Measurements from ENCODE around the gene RAB11FIP5.
A peak's percentile ranks its signal among the peaks of the same experiment; 100 is the strongest.

Gene RAB11FIP5

DNA sequence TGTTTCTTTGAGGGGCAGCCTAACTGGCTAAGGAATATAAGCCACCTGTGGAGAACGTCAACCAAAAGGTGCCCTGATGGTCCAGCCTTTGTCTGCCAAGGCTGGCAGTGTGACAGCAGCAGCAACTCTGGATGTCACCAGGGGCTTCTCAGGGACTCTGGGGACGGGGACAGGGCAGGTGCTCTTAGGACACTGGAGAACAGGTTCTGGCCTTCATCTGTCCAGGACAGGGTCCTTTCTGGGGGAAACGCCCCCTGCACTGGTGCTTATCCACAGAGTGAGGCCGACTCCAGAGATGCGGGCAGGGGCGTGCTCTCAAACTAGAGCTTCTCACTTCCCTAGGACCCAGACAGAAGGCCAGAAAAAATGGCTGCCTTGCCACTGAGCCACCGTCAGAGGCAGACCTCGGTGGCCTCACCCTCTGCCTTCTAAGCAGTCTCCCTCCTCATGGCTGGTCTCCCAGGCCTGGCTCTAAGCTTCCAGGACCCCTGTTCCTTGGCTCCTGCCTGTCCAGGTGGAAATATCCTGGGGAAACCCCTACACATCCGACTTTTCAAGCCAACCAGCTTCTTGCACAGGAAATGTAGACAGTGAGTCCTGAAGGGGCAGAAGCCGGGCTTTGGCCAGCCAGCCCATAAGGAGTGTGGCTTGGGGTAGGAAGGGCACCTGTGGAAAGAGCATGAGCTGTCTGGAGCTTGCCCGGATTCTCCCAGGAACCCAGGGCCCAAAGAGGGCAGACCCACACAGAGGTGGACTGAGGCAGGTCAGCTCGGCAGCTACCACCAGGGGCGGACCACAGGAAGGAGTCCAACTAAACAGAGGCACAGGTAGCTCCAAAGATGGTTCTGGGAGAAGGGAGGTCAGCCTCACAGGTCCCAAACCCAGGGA lies 30.0 kb downstream of the RAB11FIP5 start:
- no peak for DNase-seq

DNA sequence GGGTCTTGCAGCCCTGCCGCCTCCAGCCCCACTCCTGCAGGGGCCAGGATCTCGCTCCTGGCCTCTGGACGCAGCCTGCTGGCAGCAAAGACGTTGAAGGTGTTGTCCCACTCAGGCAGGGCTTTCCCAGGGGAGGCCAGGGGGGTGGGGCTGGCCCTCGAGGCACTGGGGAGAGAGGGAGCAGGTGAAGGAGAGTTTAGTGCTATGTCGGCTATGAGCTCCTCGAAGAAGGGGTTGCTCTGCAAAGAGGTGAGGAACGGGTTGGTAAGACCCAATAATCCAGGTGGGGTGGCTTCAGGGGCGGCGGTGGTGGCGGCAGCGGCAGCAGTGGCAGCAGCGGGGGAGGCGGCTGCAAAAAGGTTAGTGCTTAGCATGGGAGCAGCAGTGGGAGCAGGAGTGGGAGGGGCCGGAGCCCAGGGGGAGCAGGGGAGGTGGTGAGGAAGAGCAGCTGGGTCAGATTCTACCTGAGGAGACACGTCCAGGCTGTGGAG lies 31.5 kb downstream of the RAB11FIP5 start:
- DNase-seq = no peak

GRCh38 chr2:73080321-73081131 lies 32.2 kb downstream of the RAB11FIP5 start:
- no peak for DNase-seq

- DNase-seq = no peak
Measured at GRCh38 chr2:73079636-73080035, 33.1 kb downstream of the RAB11FIP5 start.

DNA sequence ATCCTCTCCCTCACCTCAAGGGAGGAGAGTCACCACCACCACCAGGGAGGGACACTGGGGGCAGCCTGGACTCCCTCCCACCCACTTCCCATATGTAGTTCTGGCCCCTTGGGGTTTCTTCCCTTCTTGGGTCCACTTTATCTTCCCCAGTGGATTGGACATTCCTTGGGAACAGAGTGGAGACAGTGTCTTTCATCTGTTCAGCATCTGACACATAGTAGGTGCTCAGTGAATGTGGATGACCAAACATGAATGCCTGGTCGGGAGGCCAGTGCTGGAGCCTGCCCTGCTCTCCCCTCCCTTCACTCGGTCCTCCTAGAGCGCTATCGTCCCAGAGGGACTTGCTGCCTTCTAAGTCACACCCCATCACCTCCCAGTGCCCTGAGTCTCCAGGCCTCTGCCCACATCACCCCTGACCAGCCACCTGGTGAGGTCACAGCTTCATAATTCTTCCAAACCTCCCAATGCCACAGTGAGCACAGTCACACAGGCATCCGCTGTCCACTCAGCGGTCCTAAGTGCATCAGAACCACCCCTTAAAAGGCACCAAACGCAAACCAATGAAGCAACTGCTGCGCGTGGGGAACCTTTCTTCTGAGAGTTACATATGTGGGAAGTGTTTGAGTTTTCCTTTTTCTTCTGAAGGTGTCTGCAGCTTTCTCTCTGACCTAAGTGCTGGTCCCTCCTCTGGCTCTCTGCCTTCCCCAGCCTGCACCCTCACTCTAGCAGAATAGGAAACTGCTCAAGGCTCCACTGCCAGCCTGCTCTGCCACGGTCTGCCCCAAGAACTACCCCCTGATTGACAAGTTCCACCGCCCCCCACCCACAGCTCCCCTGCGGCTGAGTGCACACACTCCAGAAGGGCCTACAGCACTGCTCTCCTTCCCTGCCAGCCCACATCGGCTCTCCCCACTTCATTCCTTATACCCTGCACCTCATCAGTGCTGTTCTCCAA lies 34.0 kb downstream of the RAB11FIP5 start:
- DNase-seq = no peak

GRCh38 chr2:73077424-73077795 lies 35.3 kb downstream of the RAB11FIP5 start:
- DNase-seq = no peak

DNA sequence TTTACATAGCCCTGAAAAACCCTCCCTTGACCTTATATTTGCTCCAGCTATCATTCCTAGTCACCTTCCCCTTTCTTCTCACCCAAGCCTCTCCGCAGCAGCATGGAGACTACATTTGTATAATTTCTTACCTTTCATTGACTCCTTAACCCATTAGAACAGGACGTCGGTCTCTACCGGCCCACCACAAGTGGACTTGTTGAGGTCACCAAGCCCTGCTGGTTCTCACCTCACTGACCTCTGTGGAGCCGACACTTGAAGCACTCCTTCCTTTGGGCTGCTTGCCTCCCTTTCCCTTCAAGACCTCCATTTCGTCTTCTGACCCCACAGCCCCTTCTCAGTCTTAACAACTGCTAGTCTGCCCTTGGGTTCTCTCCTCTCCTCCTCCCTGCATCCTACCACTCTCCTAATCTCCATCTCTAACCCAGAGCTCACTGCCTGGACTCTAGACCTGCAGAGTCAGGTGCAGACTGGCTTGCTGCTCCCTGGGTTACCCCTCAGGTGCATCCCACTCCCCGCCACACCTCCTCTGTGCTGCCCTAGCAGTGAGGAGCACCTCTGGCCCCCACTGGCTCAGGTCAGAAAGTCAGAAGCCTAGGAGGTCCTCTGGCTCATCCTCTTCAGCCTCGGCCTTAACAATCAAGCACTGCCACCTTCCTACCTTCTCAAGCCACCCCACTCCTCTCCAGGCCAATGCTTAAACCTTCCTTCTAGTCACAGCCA lies 35.9 kb downstream of the RAB11FIP5 start:
- no peak for DNase-seq

GRCh38 chr2:73075477-73076373 lies 37.0 kb downstream of the RAB11FIP5 start:
- no peak for DNase-seq

DNA sequence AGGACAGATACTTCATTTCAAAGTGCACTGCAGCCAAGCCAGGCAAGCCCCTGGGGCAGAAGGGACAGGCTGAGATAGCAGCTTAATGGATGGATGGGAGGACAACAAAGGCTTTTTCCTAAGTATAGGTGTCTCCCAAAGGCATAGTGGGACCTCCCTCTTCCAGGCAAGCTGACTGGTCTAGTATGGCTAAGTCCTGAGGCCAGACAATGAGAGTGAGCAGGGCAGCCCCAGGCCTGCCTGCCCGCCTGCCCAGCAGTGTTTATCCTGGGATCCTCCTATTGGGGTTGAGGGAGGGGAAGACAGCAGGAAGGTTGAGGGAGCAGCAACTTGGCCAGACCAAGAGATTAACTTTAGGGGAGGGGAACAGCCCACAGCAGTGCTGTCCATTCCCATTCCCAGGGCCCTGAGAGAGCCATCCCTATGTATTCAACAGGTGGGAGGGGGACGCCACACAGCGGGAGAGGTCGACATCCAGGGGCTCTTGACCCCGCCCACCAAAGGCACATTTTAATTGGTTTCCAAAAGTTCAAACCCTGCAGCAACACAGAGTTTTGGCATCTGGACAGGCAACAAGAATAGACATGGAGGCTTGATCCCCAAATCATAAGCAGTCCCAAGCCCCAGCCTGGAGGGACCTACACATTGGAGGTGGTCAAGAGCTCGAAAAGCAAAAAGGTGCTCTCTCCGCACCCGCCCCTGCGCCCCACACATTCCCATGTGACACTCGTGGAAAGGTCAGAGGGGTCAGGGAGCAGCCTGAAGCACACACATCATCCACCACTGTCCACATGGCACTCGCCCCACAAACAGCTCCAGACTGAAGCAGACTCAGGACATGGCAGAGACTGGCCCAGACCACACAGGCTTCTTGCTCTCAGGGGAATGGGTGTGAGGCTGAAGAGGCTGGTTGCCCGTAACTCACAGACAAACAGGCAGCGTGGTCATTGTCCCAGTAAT lies 38.4 kb downstream of the RAB11FIP5 start:
- no peak for DNase-seq

GRCh38 chr2:73072416-73072815 lies 40.3 kb downstream of the RAB11FIP5 start:
- DNase-seq = no peak

- DNase-seq = no peak
Measured at GRCh38 chr2:73072129-73072395, 40.7 kb downstream of the RAB11FIP5 start.

DNA sequence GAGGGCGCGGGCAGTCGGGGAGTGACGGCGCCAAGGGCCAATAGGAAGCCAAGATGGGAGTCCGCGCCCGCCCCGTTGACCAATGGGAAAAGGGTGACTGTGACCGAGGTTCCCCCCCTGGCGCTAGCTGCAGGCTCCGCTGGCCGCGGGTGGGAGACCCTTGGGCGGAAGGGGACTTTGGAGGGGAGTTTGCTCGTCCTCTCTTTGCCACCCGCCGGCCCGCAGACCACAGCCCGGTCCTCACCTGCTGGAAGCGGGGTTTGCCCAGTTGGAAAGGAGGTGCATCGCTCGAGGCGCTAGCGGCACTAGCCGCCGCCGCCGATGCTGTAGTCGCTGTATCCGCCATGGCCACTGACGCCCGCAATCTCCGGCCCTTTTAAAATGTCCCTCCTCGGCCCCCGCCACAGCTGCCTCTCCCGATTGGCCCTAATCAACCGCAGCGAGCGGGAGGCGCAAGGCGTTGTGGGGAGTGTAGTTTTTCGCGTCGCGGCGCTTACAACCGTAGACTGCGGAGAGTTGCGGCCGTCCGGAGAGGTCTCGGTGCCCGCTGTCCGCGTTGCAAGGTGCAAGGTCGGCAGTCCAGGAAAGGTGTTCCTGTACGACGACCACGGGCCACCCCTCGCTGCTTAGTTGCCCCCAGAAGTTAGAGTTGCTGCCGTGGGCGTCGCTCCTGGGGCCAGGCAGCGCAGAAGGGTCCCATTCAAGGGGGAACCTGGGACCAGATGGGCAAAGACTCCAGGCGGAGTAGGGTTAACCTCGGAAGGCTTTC lies 41.2 kb downstream of the RAB11FIP5 start, which contains the start of gene SFXN5:
TSS of gene SFXN5 (minus strand) at position 353 of the 769 bp plus-strand sequence. CDS start at position 346, 7 bp downstream.
- peak; percentile 95 for DNase-seq

DNA sequence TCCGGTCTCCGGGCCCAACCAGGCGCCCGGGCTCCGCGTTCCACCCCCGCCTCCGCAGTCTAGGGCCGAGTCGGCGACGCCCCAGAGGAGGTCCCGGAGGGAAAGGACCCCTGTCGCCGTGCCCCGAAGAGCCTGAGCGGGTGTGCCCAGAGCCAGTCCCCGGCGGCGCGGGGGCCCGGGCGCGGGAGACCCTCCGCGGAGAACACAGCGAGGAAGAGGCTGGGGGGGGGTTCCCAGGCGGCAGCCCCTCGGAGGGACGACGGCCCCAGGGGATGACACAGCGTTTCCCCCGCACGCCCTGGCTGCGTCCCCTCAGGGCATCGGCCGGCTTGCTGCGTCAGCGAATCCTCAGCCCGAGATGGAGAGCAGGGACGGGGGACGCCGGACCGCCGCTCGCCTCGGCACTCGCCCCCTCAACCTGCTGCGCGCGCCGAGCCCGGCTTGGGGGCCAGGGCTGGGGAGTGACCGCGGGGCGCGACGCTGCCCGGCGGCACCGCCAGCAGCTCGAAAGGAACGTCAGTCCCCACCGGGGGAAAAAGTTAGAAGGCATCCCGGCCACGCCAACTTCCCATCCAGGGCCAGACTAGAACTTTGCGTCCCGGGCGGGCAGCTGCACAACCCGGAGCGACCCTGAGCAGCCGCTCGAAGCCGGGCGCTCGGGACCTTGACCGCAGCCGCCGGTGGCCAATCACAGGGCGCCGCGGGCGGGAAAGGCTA lies 41.9 kb downstream of the RAB11FIP5 start:
- peak; percentile 54 for DNase-seq

- DNase-seq = peak; percentile 27
Measured at GRCh38 chr2:73069855-73070642, 42.7 kb downstream of the RAB11FIP5 start.

DNA sequence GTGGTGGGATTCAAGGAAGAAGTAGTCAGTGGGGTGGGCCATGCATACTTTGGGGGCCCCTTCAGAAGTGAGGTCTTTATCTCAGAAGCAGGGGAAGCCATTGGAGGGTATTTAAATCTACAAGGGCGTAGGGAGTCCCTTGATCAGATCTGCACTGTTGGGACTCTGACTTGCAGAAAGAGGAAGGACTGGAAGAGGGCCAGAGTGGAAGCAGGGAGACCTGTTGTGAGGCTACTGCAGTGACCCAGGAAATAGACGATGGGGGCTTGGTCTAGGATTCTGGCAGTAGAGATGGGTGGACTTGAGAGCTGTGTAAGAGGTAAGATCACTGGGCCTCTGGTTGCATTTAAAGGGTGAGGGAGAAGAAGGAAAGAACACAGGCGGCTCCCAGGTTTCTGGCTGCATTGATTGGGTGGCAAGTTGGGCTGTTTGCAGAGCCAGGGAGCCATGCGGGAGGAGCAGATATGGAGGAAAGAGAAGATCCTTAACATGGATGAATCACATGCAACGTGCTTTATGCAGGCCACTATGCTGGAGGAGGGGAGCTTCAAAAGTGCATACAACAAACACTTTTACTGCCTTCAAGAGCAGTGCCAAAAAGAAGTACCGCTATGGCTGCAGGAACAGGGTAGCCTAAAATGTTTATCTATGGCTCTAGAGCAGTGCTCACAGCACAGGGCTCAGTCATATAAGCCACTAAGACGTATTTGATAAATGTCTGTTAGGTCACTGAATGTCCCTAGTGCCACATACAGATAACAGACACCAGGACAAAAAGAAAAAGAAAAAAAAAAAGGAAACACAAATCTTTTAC lies 43.5 kb downstream of the RAB11FIP5 start:
- DNase-seq = no peak

GRCh38 chr2:73068147-73068546 lies 44.6 kb downstream of the RAB11FIP5 start:
- DNase-seq = no peak

All from EL (cell line).